PC-9 (cell line): ENCODE results near the gene CD109.
"Not testable (repeated sequence)": the region's sequence is repeated elsewhere in the genome, so short reads cannot be mapped to it uniquely, and the experiment has no call there.

ENCODE experiments used
- CTCF ChIP-seq: fragments of 200-600 bp; sonication (generic); conservative IDR thresholded peaks from 2 replicates; pipeline ENCODE4 v1.6.1; 2017; ENCODE audit warnings: mixed run types, antibody characterized with exemption, mild to moderate bottlenecking, moderate library complexity
- EZH2 ChIP-seq: fragments of 200-600 bp; sonication (generic); IDR thresholded peaks from 2 replicates; pipeline ENCODE4 v1.8.0; 2017; ENCODE audit warnings: antibody characterized with exemption, low read depth

DNA sequence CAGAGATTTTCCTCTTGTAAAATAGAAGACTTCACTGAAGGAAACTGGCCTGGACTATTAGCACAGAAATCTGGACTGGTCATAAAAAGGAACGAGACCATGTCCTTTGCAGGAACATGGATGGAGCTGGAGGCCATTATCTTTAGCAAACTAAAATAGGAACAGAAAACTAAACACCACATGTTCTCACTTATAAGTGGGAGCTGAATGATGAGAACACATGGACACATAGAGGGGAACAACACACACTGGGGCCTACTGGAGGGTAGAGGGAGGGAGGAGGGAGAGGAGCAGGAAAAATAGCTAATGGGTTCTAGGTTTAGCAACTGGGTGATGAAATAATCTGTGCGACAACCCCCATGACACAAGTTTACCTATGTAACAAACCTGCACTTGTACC is 27.5 kb downstream of the CD109 start:
- not testable (repeated sequence) for TF ChIP-seq CTCF, EZH2
